ENCODE data around the gene DPPA5.
A peak's percentile ranks its signal among the peaks of the same experiment; 100 is the strongest.
"Not testable (repeated sequence)": the region's sequence is repeated elsewhere in the genome, so short reads cannot be mapped to it uniquely, and the experiment has no call there.

The DPPA5 gene

GRCh38 chr6:73353636-73354593, at the start of gene DPPA5:
Gene DPPA5, minus strand, starts transcription at chr6:73354276. Its CDS starts 51 bp downstream, at chr6:73354225.
- no peak for DNase-seq
- TF ChIP-seq GATA1 (IDR thresholded peaks at IDR 0.05; ENCODE audit: low read depth, low read length) (no peak), POLR2A (IDR thresholded peaks at IDR 0.05; ENCODE audit: low read length) (no peak)

- no peak for TF ChIP-seq POLR2A (IDR thresholded peaks at IDR 0.05; ENCODE audit: low read length)
- no peak for TF ChIP-seq GATA1 (IDR thresholded peaks at IDR 0.05; ENCODE audit: low read depth, low read length)
- DNase-seq: no peak
Observed at GRCh38 chr6:73400656-73401055, 46.6 kb upstream of the DPPA5 start.

- no peak for TF ChIP-seq GATA1 (IDR thresholded peaks at IDR 0.05; ENCODE audit: low read depth, low read length)
- no peak for TF ChIP-seq POLR2A (IDR thresholded peaks at IDR 0.05; ENCODE audit: low read length)
- no peak for DNase-seq
Observed at GRCh38 chr6:73395875-73396274, 41.8 kb upstream of the DPPA5 start.

- peak; percentile 16 to 27 for DNase-seq
- TF ChIP-seq GATA1 (IDR thresholded peaks at IDR 0.05; ENCODE audit: low read depth, low read length): no peak
- no peak for TF ChIP-seq POLR2A (IDR thresholded peaks at IDR 0.05; ENCODE audit: low read length)
Observed at GRCh38 chr6:73394577-73395354, 40.7 kb upstream of the DPPA5 start, which contains the start of gene DDX43. Gene DDX43, plus strand, starts transcription at chr6:73394828. Its CDS starts 78 bp downstream, at chr6:73394906.

GRCh38 chr6:73393278-73393677, 39.2 kb upstream of the DPPA5 start:
- DNase-seq: no peak
- no peak for TF ChIP-seq GATA1 (IDR thresholded peaks at IDR 0.05; ENCODE audit: low read depth, low read length)
- no peak for TF ChIP-seq POLR2A (IDR thresholded peaks at IDR 0.05; ENCODE audit: low read length)

GRCh38 chr6:73392188-73392587, 38.1 kb upstream of the DPPA5 start:
- DNase-seq: peak in 1 of 2 experiments; percentile 23

GRCh38 chr6:73391675-73392074, 37.6 kb upstream of the DPPA5 start:
- no peak for DNase-seq

GRCh38 chr6:73389854-73390253, 35.8 kb upstream of the DPPA5 start:
- DNase-seq: no peak
- TF ChIP-seq POLR2A (IDR thresholded peaks at IDR 0.05; ENCODE audit: low read length): no peak
- TF ChIP-seq GATA1 (IDR thresholded peaks at IDR 0.05; ENCODE audit: low read depth, low read length): no peak

More at GRCh38 chr6:73391675-73392074, 37.6 kb upstream of the DPPA5 start:
- TF ChIP-seq GATA1 (IDR thresholded peaks at IDR 0.05; ENCODE audit: low read depth, low read length) (no peak), POLR2A (IDR thresholded peaks at IDR 0.05; ENCODE audit: low read length) (no peak)

GRCh38 chr6:73388800-73389512, 34.9 kb upstream of the DPPA5 start:
- TF ChIP-seq POLR2A (IDR thresholded peaks at IDR 0.05; ENCODE audit: low read length) (peak; percentile 43), GATA1 (IDR thresholded peaks at IDR 0.05; ENCODE audit: low read depth, low read length) (no peak)
- DNase-seq: peak; percentile 57 to 59

- no peak for DNase-seq
- no peak for TF ChIP-seq GATA1 (IDR thresholded peaks at IDR 0.05; ENCODE audit: low read depth, low read length)
Observed at GRCh38 chr6:73388433-73388799, 34.3 kb upstream of the DPPA5 start.

GRCh38 chr6:73382462-73383113, 28.5 kb upstream of the DPPA5 start:
- TF ChIP-seq GATA1 (IDR thresholded peaks at IDR 0.05; ENCODE audit: low read depth, low read length): no peak
- TF ChIP-seq POLR2A (IDR thresholded peaks at IDR 0.05; ENCODE audit: low read length): no peak
- no peak for DNase-seq

- DNase-seq: not testable (repeated sequence)
Observed at GRCh38 chr6:73381531-73381930, 27.5 kb upstream of the DPPA5 start.

GRCh38 chr6:73377225-73377624, 23.1 kb upstream of the DPPA5 start:
- no peak for DNase-seq
- TF ChIP-seq POLR2A (IDR thresholded peaks at IDR 0.05; ENCODE audit: low read length) (no peak), GATA1 (IDR thresholded peaks at IDR 0.05; ENCODE audit: low read depth, low read length) (no peak)
